Stimulated activated CD4-positive, alpha-beta T cell treated with anti-CD3 and anti-CD28 coated beads, TNF-alpha, amount 100 ng/mL, for 48 hours (primary cell): Measurements from ENCODE around the gene PRSS3.
"Not testable (repeated sequence)": the region's sequence is repeated elsewhere in the genome, so short reads cannot be mapped to it uniquely, and the experiment has no call there.

Experiments
- DNase-seq, 3 donors: peaks; one replicate each; pipeline ENCODE4 v3.0.0-alpha.2; 2020; ENCODE audit warnings: low read depth in 3 of 3

Gene PRSS3

GRCh38 chr9:33786681-33787080 is 8.7 kb upstream of the PRSS3 start:
- DNase-seq = no peak

- DNase-seq = no peak
These were observed 7.5 kb upstream of the PRSS3 start for GRCh38 chr9:33787839-33788238.

- DNase-seq = not testable (repeated sequence)
These were observed 5.9 kb upstream of the PRSS3 start for GRCh38 chr9:33789429-33789828.

- no peak for DNase-seq
These were observed 4.2 kb upstream of the PRSS3 start for GRCh38 chr9:33791117-33791516.

- not testable (repeated sequence) for DNase-seq
These were observed 1.9 kb upstream of the PRSS3 start for GRCh38 chr9:33793496-33793895.

- DNase-seq = no peak
These were observed 801 bp upstream of the PRSS3 start for GRCh38 chr9:33794560-33794959.

- no peak for DNase-seq
These were observed 458 bp downstream of the PRSS3 start for GRCh38 chr9:33795819-33796218.

GRCh38 chr9:33796679-33797078 is 1.3 kb downstream of the PRSS3 start:
- not testable (repeated sequence) for DNase-seq

- DNase-seq = no peak
These were observed 2.5 kb downstream of the PRSS3 start for GRCh38 chr9:33797837-33798236.

GRCh38 chr9:33798545-33798944 is 3.2 kb downstream of the PRSS3 start:
- no peak for DNase-seq

- DNase-seq = no peak
These were observed 4.8 kb downstream of the PRSS3 start for GRCh38 chr9:33799928-33800704.

- no peak for DNase-seq
These were observed 5.5 kb downstream of the PRSS3 start for GRCh38 chr9:33800886-33801285.

GRCh38 chr9:33801943-33802500 is 6.7 kb downstream of the PRSS3 start:
- DNase-seq = not testable (repeated sequence)

- not testable (repeated sequence) for DNase-seq
These were observed 8.8 kb downstream of the PRSS3 start for GRCh38 chr9:33804196-33804595.

- DNase-seq = not testable (repeated sequence)
These were observed 11.8 kb downstream of the PRSS3 start for GRCh38 chr9:33807156-33807555.

GRCh38 chr9:33808979-33809322 is 13.6 kb downstream of the PRSS3 start:
- DNase-seq = not testable (repeated sequence)

- DNase-seq = no peak
These were observed 14.1 kb downstream of the PRSS3 start for GRCh38 chr9:33809506-33809905.

GRCh38 chr9:33813712-33814641 is 18.6 kb downstream of the PRSS3 start:
- no peak for DNase-seq

- no peak for DNase-seq
These were observed 20.4 kb downstream of the PRSS3 start for GRCh38 chr9:33815781-33816180.

GRCh38 chr9:33816327-33817252 is 21.2 kb downstream of the PRSS3 start, which contains the start of gene UBE2R2:
UBE2R2 (plus strand) TSS chr9:33817160; CDS start chr9:33817758, 598 bp downstream.
- DNase-seq = peak; percentile 82 to 97 (median 85)
